Measurements from ENCODE around the gene MEDAG.

DNA sequence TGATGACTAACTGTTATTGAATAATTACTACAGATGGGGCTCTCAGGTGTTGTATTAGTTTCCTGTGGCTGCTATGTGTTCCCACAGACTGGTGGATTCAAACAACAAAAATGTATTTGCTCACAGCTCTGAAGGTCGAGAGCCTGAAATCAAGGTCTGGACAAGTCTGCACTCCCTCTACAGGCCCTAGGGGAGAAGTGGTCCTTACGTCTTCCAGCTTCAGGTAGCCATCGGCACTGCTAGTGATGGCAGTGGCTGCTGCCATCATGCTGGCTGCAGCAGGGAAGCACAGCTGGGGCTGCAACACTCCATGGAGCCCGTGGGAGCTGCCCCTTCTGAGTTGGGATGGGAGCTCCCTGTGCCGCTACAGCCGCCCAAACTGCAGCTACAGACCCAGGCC is 28.3 kb downstream of the MEDAG start:
- TF ChIP-seq GATA1 (IDR thresholded peaks at IDR 0.05; ENCODE audit: low read depth, low read length), result no peak
- TF ChIP-seq POLR2A (IDR thresholded peaks at IDR 0.05; ENCODE audit: low read length), result no peak
